ENCODE measurements around the gene OSM.

OSM gene

GRCh38 chr22:30230787-30231461 lies 35.7 kb downstream of the OSM start:
- H3K4me3 ChIP-seq (ENCODE audit: control insufficient read depth in 1 of 7, extremely low read depth in 1 of 7, insufficient read depth in 4 of 7, low read depth in 2 of 7, low read length in 6 of 7) = no peak overlapping the region
- H3K9me3 ChIP-seq (ENCODE audit: control extremely low read depth in 1 of 5, control insufficient read depth in 4 of 5, insufficient read depth in 2 of 5, low read depth in 1 of 5, low read length in 4 of 5) = no peaks in the 10 kb centered on the region
- no peaks in the 10 kb centered on the region for H3K36me3 ChIP-seq (ENCODE audit: control insufficient read depth in 4 of 4, insufficient read depth in 4 of 4, low read length in 3 of 4)
- DNase-seq = no peak
- POLR2A ChIA-PET = interaction anchor here (0.5 to 0.6 kb wide), 2 partner anchors 16 to 19 kb away, joined by 3 read pairs; no protein-coding TSS in a partner anchor
- CTCF ChIA-PET = interaction anchor here (0.6 kb wide), 2 partner anchors 421 to 632 kb away, joined by 3 read pairs; no protein-coding TSS in a partner anchor
- no peak overlapping the region for H3K27ac ChIP-seq (ENCODE audit: insufficient read depth in 1 of 2, low read depth in 1 of 2, low read length in 2 of 2, poor library complexity in 1 of 2, severe bottlenecking in 2 of 2)
- no peaks in the 10 kb centered on the region for H3K27me3 ChIP-seq (replicated peaks in 2 of 5; ENCODE audit: control insufficient read depth in 4 of 5, insufficient read depth in 5 of 5, low read length in 4 of 5)
- WGBS (ENCODE audit: insufficient coverage) = 98% methylated on average over 9 of the region's 9 CpGs
- peaks cover 0 to 19% (median 4%) of the 10 kb centered on the region in 4 experiments for H3K4me1 ChIP-seq (ENCODE audit: control extremely low read depth in 1 of 4, control insufficient read depth in 4 of 4, insufficient read depth in 4 of 4, low read length in 3 of 4)

DNA sequence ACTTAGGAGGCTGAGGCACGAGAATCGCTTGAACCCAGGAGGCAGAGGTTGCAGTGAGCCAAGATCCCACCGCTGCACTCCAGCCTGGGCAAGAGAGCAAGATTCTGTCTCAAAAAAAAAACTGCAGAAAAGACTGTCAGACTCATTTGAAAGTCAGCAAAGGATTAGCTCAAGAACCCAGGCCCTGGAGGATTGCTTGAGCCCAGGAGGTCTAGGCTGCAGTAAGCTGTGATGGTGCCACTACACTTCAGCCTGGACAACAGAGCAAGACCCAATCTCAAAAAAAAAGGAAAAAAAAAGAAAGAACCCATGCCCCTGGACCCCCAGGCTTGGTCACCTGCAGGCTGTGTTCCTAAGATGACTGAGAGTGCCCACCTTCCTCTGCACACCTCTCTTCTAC lies 36.3 kb downstream of the OSM start:
- ChIA-PET POLR2A (interaction anchor here (0.5 to 0.6 kb wide), 2 partner anchors 17 to 20 kb away, joined by 3 read pairs; no protein-coding TSS in a partner anchor), CTCF (interaction anchor here (0.6 kb wide), 2 partner anchors 421 to 631 kb away, joined by 3 read pairs; no protein-coding TSS in a partner anchor)
- no peak for DNase-seq
- Histone ChIP-seq H3K27ac (ENCODE audit: insufficient read depth in 1 of 2, low read depth in 1 of 2, low read length in 2 of 2, poor library complexity in 1 of 2, severe bottlenecking in 2 of 2) (no peak overlapping the region), H3K9me3 (ENCODE audit: control extremely low read depth in 1 of 5, control insufficient read depth in 4 of 5, insufficient read depth in 2 of 5, low read depth in 1 of 5, low read length in 4 of 5) (no peaks in the 10 kb centered on the region), H3K4me3 (ENCODE audit: control insufficient read depth in 1 of 7, extremely low read depth in 1 of 7, insufficient read depth in 4 of 7, low read depth in 2 of 7, low read length in 6 of 7) (no peak overlapping the region), H3K27me3 (replicated peaks in 2 of 5; ENCODE audit: control insufficient read depth in 4 of 5, insufficient read depth in 5 of 5, low read length in 4 of 5) (no peaks in the 10 kb centered on the region), H3K36me3 (ENCODE audit: control insufficient read depth in 4 of 4, insufficient read depth in 4 of 4, low read length in 3 of 4) (no peaks in the 10 kb centered on the region), H3K4me1 (ENCODE audit: control extremely low read depth in 1 of 4, control insufficient read depth in 4 of 4, insufficient read depth in 4 of 4, low read length in 3 of 4) (peaks cover 0 to 24% (median 7%) of the 10 kb centered on the region in 4 experiments)
- 96% methylated on average over 3 of the region's 3 CpGs for WGBS (ENCODE audit: insufficient coverage)

DNA sequence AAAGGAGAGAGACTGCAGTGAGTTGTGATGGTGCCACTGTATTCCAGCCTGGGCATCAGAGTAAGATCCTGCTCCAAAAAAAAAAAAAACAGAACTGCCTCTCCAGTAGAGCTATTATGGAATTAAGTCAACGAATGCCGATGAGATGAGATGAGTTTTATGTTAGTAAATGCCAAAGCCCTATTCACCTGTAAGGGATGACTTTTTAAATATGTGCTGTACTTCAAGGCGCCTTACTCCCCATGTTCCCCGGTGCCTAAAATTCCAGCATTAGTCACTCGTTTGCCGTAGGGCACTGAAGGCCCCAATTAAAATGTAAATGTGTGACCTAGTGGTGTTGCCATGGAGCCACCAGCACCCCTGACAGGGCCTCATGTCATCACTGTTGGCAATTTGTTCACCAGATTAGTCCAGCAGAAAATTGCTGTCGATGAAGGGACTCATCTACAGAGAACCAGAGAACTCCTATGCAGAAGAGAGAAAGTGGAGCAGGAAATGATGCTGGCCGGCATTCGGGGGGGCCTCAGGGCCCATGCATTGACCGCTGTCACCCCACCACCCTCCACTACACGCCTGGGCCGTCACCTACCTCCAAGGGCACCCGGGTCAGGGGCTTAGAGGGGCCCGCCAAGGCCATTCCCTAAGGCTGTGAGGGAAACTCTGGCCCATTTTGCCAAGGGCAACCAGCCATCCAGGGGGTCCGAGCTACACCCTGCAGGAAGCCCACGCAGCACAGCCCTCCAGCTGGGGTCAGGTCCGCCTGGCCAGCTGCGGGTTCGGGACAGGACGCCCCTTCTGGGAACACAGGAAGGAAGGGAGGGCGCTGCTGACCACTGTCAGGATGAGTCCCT lies 37.9 kb downstream of the OSM start:
- no peak for DNase-seq
- Histone ChIP-seq H3K4me1 (ENCODE audit: control extremely low read depth in 1 of 4, control insufficient read depth in 4 of 4, insufficient read depth in 4 of 4, low read length in 3 of 4) (peaks cover 0 to 35% (median 11%) of the 10 kb centered on the region in 4 experiments), H3K4me3 (ENCODE audit: control insufficient read depth in 1 of 7, extremely low read depth in 1 of 7, insufficient read depth in 4 of 7, low read depth in 2 of 7, low read length in 6 of 7) (no peak overlapping the region), H3K27ac (ENCODE audit: insufficient read depth in 1 of 2, low read depth in 1 of 2, low read length in 2 of 2, poor library complexity in 1 of 2, severe bottlenecking in 2 of 2) (no peak overlapping the region), H3K36me3 (ENCODE audit: control insufficient read depth in 4 of 4, insufficient read depth in 4 of 4, low read length in 3 of 4) (no peaks in the 10 kb centered on the region), H3K27me3 (replicated peaks in 2 of 5; ENCODE audit: control insufficient read depth in 4 of 5, insufficient read depth in 5 of 5, low read length in 4 of 5) (no peaks in the 10 kb centered on the region), H3K9me3 (ENCODE audit: control extremely low read depth in 1 of 5, control insufficient read depth in 4 of 5, insufficient read depth in 2 of 5, low read depth in 1 of 5, low read length in 4 of 5) (no peaks in the 10 kb centered on the region)
- CTCF ChIA-PET = interaction anchor here (0.8 kb wide), 1 partner anchor 118 kb away, joined by 4 read pairs; no protein-coding TSS in a partner anchor
- 78% methylated on average over 9 of the region's 21 CpGs for WGBS (ENCODE audit: insufficient coverage)
- POLR2A ChIA-PET = interaction anchor here (0.6 to 0.7 kb wide), 3 partner anchors 13 to 545 kb away, joined by 3 to 5 read pairs (median 3); no protein-coding TSS in a partner anchor

DNA sequence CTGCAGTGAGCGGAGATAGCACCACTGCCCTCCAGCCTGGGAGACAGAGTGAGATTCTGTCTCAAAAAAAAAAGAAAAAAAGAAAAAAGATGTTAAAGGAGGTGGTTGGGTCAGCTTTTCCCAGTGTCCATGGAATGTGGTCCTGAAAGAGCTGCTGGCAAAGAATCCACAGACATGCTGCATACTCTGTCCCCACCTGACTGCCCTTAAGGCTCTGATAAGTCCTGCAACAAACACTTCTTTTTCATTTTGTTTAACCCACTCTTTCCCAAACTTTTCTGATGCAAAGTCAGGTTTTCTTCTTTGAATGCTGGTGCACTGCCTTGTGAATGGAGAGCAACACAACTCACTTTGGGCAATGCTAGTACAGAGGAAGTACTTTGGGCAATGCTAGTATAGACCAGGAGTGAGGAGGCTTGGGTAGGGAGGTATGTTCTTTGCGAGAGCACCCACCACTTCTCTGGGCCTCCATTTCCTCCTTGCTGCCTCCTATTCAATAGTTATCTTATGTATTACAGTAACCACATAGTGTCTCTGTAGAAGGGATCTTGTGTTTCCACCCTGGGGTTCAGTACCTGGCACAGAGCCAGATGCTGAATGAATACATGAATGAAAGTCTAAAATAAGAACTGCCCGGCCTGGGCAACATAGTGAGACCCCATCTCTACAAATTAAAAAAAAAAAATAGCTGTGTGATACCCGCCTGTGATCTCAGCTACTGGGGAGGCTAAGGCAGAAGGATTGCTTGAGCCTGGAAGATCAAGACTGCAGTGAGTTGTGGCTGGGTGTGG lies 39.0 kb downstream of the OSM start:
- CTCF ChIA-PET = interaction anchor here (0.8 kb wide), 1 partner anchor 117 kb away, joined by 4 read pairs; no protein-coding TSS in a partner anchor
- H3K36me3 ChIP-seq (ENCODE audit: control insufficient read depth in 4 of 4, insufficient read depth in 4 of 4, low read length in 3 of 4) = no peaks in the 10 kb centered on the region
- no peaks in the 10 kb centered on the region for H3K27me3 ChIP-seq (replicated peaks in 2 of 5; ENCODE audit: control insufficient read depth in 4 of 5, insufficient read depth in 5 of 5, low read length in 4 of 5)
- peak in 2 of 3 donors; percentile 50 to 62 for DNase-seq
- 94% methylated on average over 2 of the region's 4 CpGs for WGBS (ENCODE audit: insufficient coverage)
- POLR2A ChIA-PET = interaction anchor here (0.6 to 0.7 kb wide), 3 partner anchors 14 to 546 kb away, joined by 3 to 5 read pairs (median 3); no protein-coding TSS in a partner anchor
- H3K4me1 ChIP-seq (ENCODE audit: control extremely low read depth in 1 of 4, control insufficient read depth in 4 of 4, insufficient read depth in 4 of 4, low read length in 3 of 4) = peaks cover 0 to 39% (median 9%) of the 10 kb centered on the region in 4 experiments
- H3K9me3 ChIP-seq (ENCODE audit: control extremely low read depth in 1 of 5, control insufficient read depth in 4 of 5, insufficient read depth in 2 of 5, low read depth in 1 of 5, low read length in 4 of 5) = no peaks in the 10 kb centered on the region
- no peak overlapping the region for H3K4me3 ChIP-seq (ENCODE audit: control insufficient read depth in 1 of 7, extremely low read depth in 1 of 7, insufficient read depth in 4 of 7, low read depth in 2 of 7, low read length in 6 of 7)
- no peak overlapping the region for H3K27ac ChIP-seq (ENCODE audit: insufficient read depth in 1 of 2, low read depth in 1 of 2, low read length in 2 of 2, poor library complexity in 1 of 2, severe bottlenecking in 2 of 2)

DNA sequence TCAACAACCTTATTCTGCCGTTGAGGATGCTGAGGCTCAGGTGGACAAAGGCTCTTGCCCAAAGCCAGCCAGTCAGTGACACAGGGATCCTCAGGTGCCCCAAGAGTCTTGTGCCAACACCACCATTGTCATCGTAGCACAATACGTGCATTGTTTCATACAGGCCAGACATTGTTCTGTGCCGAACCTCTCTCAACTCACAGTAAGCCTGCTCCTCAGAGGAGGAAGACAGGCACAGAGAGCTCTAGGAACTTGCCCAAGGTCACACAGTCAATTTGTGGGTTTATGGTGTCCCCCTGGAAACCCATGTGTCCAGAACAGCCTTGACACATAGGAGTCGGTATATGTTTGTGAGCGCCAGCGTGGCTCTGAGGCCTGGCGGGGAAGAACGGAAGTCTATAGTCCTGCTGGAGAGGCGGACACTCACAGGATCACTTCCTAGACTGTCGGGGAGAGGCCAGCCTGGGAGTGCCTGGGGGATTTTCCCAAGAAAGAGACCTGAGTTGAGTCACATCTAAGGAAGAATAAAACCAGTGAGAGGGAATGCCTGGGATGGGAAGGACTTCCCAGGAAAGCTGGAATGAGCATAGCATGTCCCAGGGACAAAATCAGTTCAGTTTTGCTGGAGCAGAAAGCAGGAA lies 40.3 kb downstream of the OSM start:
- H3K27me3 ChIP-seq (replicated peaks in 2 of 5; ENCODE audit: control insufficient read depth in 4 of 5, insufficient read depth in 5 of 5, low read length in 4 of 5) = no peaks in the 10 kb centered on the region
- POLR2A ChIA-PET = no interaction called here
- H3K36me3 ChIP-seq (ENCODE audit: control insufficient read depth in 4 of 4, insufficient read depth in 4 of 4, low read length in 3 of 4) = no peaks in the 10 kb centered on the region
- DNase-seq = no peak
- CTCF ChIA-PET = interaction anchor here (0.8 kb wide), 1 partner anchor 29 kb away, joined by 3 read pairs; no protein-coding TSS in a partner anchor
- H3K9me3 ChIP-seq (ENCODE audit: control extremely low read depth in 1 of 5, control insufficient read depth in 4 of 5, insufficient read depth in 2 of 5, low read depth in 1 of 5, low read length in 4 of 5) = no peaks in the 10 kb centered on the region
- H3K4me1 ChIP-seq (ENCODE audit: control extremely low read depth in 1 of 4, control insufficient read depth in 4 of 4, insufficient read depth in 4 of 4, low read length in 3 of 4) = peaks cover 0 to 45% (median 14%) of the 10 kb centered on the region in 4 experiments
- no peak overlapping the region for H3K27ac ChIP-seq (ENCODE audit: insufficient read depth in 1 of 2, low read depth in 1 of 2, low read length in 2 of 2, poor library complexity in 1 of 2, severe bottlenecking in 2 of 2)
- H3K4me3 ChIP-seq (ENCODE audit: control insufficient read depth in 1 of 7, extremely low read depth in 1 of 7, insufficient read depth in 4 of 7, low read depth in 2 of 7, low read length in 6 of 7) = no peak overlapping the region
- WGBS (ENCODE audit: insufficient coverage) = 97% methylated on average over 10 of the region's 11 CpGs

GRCh38 chr22:30225220-30225927 lies 41.3 kb downstream of the OSM start:
- H3K9me3 ChIP-seq (ENCODE audit: control extremely low read depth in 1 of 5, control insufficient read depth in 4 of 5, insufficient read depth in 2 of 5, low read depth in 1 of 5, low read length in 4 of 5) = no peaks in the 10 kb centered on the region
- H3K27me3 ChIP-seq (replicated peaks in 2 of 5; ENCODE audit: control insufficient read depth in 4 of 5, insufficient read depth in 5 of 5, low read length in 4 of 5) = no peaks in the 10 kb centered on the region
- peaks cover 0 to 54% (median 23%) of the 10 kb centered on the region in 4 experiments for H3K4me1 ChIP-seq (ENCODE audit: control extremely low read depth in 1 of 4, control insufficient read depth in 4 of 4, insufficient read depth in 4 of 4, low read length in 3 of 4)
- no peak overlapping the region for H3K27ac ChIP-seq (ENCODE audit: insufficient read depth in 1 of 2, low read depth in 1 of 2, low read length in 2 of 2, poor library complexity in 1 of 2, severe bottlenecking in 2 of 2)
- 93% methylated on average over 4 of the region's 7 CpGs for WGBS (ENCODE audit: insufficient coverage)
- H3K36me3 ChIP-seq (ENCODE audit: control insufficient read depth in 4 of 4, insufficient read depth in 4 of 4, low read length in 3 of 4) = no peaks in the 10 kb centered on the region
- no peak overlapping the region for H3K4me3 ChIP-seq (ENCODE audit: control insufficient read depth in 1 of 7, extremely low read depth in 1 of 7, insufficient read depth in 4 of 7, low read depth in 2 of 7, low read length in 6 of 7)
- peak in 1 of 3 donors; percentile 45 for DNase-seq
- CTCF ChIA-PET = interaction anchor here (1.2 to 1.5 kb wide), 3 partner anchors 16 to 117 kb away, joined by 3 to 7 read pairs (median 5); no protein-coding TSS in a partner anchor
- POLR2A ChIA-PET = interaction anchor here (0.5 to 1.4 kb wide), 4 partner anchors 10 to 1246 kb away, joined by 3 read pairs; partner anchors contain the start of gene LIF

Data from common myeloid progenitor, CD34-positive (primary cell).